Kidney (tissue), 14 donors: ENCODE results near the gene DPH5. TPM values are rescaled to one million over a fixed set of nuclear protein-coding genes. Genes with fewer than 3 reads are reported as not detected.

Experiments used
- DNase-seq, 5 donors: peaks; one replicate each; pipeline ENCODE4 v3.0.0-alpha.2; 2013 to 2020
- FAIRE-seq: peaks from 2 replicates; lab custom pipeline; 2012; peaks lifted over from hg19 to GRCh38; lab: Jason Lieb, UNC
- H3K27ac ChIP-seq, 2 donors: one replicate each; pipeline ENCODE4 v1.7.0; 2013; ENCODE audit warnings: low read depth in 2 of 2, low read length in 2 of 2, inconsistent platforms in 1 of 2
- H3K27me3 ChIP-seq: one replicate; pipeline ENCODE4 v1.7.1; 2013; ENCODE audit warnings: low read length, inconsistent platforms; ENCODE audit not compliant: control insufficient read depth, insufficient read depth
- H3K36me3 ChIP-seq, 3 donors: one replicate each; pipeline versions ENCODE4 v1.7.0 to v1.7.1; 2013; ENCODE audit warnings: low read length in 3 of 3, control low read depth in 1 of 3, inconsistent platforms in 1 of 3; ENCODE audit not compliant: insufficient read depth in 3 of 3, control insufficient read depth in 2 of 3
- H3K4me1 ChIP-seq, 3 donors: one replicate each; pipeline versions ENCODE4 v1.7.0 to v1.7.1; 2013; ENCODE audit warnings: low read length in 3 of 3, inconsistent platforms in 1 of 3, low read depth in 1 of 3; ENCODE audit not compliant: control insufficient read depth in 2 of 3, insufficient read depth in 2 of 3
- H3K4me3 ChIP-seq, 3 donors: one replicate each; pipeline versions ENCODE4 v1.7.0 to v1.8.1; 2013; ENCODE audit warnings: low read length in 3 of 3, control low read depth in 1 of 3, inconsistent platforms in 1 of 3
- H3K9ac ChIP-seq, 3 donors: one replicate each; pipeline versions ENCODE4 v1.7.0 to v1.7.1; 2013; ENCODE audit warnings: low read length in 3 of 3, control low read depth in 1 of 3, inconsistent platforms in 1 of 3
- H3K9me3 ChIP-seq, 3 donors: one replicate each; pipeline versions ENCODE4 v1.7.0 to v1.7.1; 2013; ENCODE audit warnings: low read length in 3 of 3, control low read depth in 1 of 3, inconsistent platforms in 1 of 3; ENCODE audit not compliant: control insufficient read depth in 2 of 3, insufficient read depth in 1 of 3
- intact Hi-C: fragments of 100-400 bp; cut with DNase I; formaldehyde crosslinking; loops from one replicate; pipeline ENCODE4 v1.11.1; 2022
- polyA plus RNA-seq: library from polyadenylated mRNA; stranded (reverse); fragments of 350-450 nt; fragmentation: Illumina TruSeq; extraction: RNeasy Lipid Tissue Mini Kit (QIAGEN cat#74804); gene quantifications from one replicate; pipeline ENCODE4 v1.2.3, GENCODE V29; 2014; ENCODE audit warnings: low read depth, low replicate concordance; ENCODE audit not compliant: insufficient read depth
- total RNA-seq: library from RNA; stranded (reverse); fragmentation: NEBNext Ultra II Directional; extraction: Animal tissue kit (Norgen Biotek cat#: 25700); gene quantifications from one replicate; pipeline ENCODE4 v1.2.1, GENCODE V29; 2021
- TF ChIP-seq, protein P1 (sequence below): IDR thresholded peaks from 3 replicates; pipeline ENCODE4 v1.5.1; 2012; ENCODE audit warnings: mild to moderate bottlenecking, moderate library complexity, borderline replicate concordance; ENCODE audit not compliant: insufficient read depth; ENCODE audit errors: extremely low read depth
- donor health status: control.
- donor health status: control.
- donor health status: control.
- donor health status: control.
- donor health status: control.
- donor health status: DM: yes; HTN: yes; CAD: no.
- donor health status: Normal renal cell carcinoma (clear cell type).

DPH5 gene
- total and polyA plus RNA-seq, 2 donors from 2014 or later = 19.7 to 44.9 TPM

DNA sequence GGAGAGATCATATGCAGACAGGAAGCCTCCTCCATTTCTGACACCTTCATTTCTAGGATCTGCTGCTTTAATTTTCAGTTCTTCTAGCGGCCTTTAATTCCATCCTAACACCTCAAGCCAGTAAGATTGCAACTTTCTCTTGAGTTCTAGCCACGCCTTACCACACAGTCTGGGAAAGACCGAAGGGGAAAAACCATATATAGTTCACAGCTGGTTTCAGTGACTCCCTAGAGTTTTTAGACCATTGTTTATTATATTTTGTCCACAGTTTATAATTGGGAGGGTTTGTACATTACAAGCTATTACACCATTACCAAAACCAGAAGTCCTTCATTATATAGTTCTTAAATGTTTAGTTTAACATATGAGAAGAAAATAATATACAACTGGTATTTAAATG, 37.5 kb downstream of the DPH5 start:
- H3K27ac ChIP-seq = no peak overlapping the region
- TF ChIP-seq, protein P1, sequence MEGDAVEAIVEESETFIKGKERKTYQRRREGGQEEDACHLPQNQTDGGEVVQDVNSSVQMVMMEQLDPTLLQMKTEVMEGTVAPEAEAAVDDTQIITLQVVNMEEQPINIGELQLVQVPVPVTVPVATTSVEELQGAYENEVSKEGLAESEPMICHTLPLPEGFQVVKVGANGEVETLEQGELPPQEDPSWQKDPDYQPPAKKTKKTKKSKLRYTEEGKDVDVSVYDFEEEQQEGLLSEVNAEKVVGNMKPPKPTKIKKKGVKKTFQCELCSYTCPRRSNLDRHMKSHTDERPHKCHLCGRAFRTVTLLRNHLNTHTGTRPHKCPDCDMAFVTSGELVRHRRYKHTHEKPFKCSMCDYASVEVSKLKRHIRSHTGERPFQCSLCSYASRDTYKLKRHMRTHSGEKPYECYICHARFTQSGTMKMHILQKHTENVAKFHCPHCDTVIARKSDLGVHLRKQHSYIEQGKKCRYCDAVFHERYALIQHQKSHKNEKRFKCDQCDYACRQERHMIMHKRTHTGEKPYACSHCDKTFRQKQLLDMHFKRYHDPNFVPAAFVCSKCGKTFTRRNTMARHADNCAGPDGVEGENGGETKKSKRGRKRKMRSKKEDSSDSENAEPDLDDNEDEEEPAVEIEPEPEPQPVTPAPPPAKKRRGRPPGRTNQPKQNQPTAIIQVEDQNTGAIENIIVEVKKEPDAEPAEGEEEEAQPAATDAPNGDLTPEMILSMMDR = no peak
- H3K9ac ChIP-seq = no peak overlapping the region
- H3K27me3 ChIP-seq = no peaks in the 10 kb centered on the region
- intact Hi-C loops = no loop called here
- H3K36me3 ChIP-seq = no peaks in the 10 kb centered on the region
- DNase-seq = no peak
- H3K4me1 ChIP-seq = no peaks in the 10 kb centered on the region
- no peaks in the 10 kb centered on the region for H3K9me3 ChIP-seq
- H3K4me3 ChIP-seq = no peak overlapping the region
- FAIRE-seq = no peak

DNA sequence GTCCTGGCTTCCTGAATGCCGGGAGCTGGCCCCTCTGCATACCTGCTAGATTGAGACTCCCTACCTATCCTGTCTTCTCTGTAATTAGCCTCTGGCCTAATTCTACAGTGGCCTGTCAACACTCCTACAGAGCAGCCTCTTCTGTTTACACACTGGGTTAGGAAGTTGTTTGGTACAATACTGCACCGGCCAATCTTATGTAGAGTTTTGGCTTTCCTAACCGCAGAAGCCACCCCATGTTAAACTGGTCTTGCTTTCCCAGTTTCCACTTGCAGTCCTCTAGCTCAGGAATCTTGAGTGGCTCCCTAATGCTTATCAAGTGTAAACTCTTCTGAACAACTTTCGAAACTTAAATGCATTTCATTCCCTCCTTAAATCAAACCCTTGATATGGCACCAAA, 42.8 kb downstream of the DPH5 start:
- Histone ChIP-seq H3K4me1 (no peaks in the 10 kb centered on the region), H3K36me3 (peaks cover 0 to 2% (median 2%) of the 10 kb centered on the region in 3 donors), H3K27ac (no peak overlapping the region), H3K9me3 (no peaks in the 10 kb centered on the region), H3K4me3 (no peak overlapping the region), H3K27me3 (no peaks in the 10 kb centered on the region), H3K9ac (no peak overlapping the region)
- no peak for FAIRE-seq
- no peak for DNase-seq
- TF ChIP-seq, protein P1 = no peak
- intact Hi-C loops = no loop called here

DNA sequence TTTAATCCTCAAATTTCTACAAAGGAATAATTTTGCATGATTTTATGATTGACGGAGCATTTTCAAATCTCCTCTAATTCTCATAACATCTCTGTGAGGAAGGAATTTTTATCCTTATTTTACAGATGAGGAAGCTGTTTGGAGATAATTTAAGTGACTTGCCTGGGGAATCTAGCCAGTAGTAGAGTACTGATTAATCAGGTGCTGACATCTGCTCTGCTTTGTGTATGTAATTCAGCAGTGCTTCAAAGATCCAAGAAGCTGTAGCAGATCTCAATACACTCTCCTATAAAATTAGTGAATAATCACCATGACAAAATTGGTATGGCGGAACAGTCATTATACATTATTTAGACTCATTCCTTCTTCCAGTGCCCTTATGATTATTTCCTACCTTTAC, 46.0 kb downstream of the DPH5 start:
- Histone ChIP-seq H3K4me3 (no peak overlapping the region), H3K27ac (no peak overlapping the region), H3K9ac (no peak overlapping the region), H3K36me3 (peaks cover 0 to 2% (median 2%) of the 10 kb centered on the region in 3 donors), H3K4me1 (no peaks in the 10 kb centered on the region), H3K9me3 (no peaks in the 10 kb centered on the region), H3K27me3 (no peaks in the 10 kb centered on the region)
- TF ChIP-seq, protein P1 = no peak
- FAIRE-seq = no peak
- DNase-seq = no peak
- intact Hi-C loops = no loop called here

DNA sequence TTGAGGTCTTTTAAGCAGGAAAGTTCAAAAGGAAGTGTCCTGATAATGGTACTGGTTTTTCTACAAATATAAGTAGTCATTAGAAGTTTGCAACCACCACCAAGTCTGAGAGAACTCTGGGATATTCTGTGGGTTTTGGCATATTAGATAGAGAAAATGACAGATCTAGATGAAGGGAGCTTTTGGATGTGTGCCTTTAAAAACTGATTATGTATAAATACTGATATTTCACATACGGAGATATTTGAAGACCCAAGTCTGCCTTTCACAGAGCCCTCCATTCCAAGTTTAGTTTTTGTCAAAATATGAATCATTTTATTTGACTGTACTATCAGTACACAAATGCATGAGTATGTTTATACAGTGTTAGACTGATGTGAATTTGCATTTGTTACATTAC, 48.6 kb downstream of the DPH5 start:
- Histone ChIP-seq H3K27me3 (no peaks in the 10 kb centered on the region), H3K9ac (no peak overlapping the region), H3K27ac (no peak overlapping the region), H3K4me3 (no peak overlapping the region), H3K4me1 (no peaks in the 10 kb centered on the region), H3K36me3 (peaks cover 0 to 2% (median 2%) of the 10 kb centered on the region in 3 donors), H3K9me3 (no peaks in the 10 kb centered on the region)
- FAIRE-seq = no peak
- DNase-seq = no peak
- intact Hi-C loops = no loop called here
- TF ChIP-seq, protein P1 = no peak
